ENCODE results near the gene PDE4D. TPM values are rescaled to one million over a fixed set of nuclear protein-coding genes. Genes with fewer than 3 reads are reported as not detected.
A peak's percentile ranks its signal among the peaks of the same experiment; 100 is the strongest.

Gene PDE4D
- total RNA-seq, 4 donors from 2014 or later, result 6.0 to 36.2 (median 10.0) TPM

DNA sequence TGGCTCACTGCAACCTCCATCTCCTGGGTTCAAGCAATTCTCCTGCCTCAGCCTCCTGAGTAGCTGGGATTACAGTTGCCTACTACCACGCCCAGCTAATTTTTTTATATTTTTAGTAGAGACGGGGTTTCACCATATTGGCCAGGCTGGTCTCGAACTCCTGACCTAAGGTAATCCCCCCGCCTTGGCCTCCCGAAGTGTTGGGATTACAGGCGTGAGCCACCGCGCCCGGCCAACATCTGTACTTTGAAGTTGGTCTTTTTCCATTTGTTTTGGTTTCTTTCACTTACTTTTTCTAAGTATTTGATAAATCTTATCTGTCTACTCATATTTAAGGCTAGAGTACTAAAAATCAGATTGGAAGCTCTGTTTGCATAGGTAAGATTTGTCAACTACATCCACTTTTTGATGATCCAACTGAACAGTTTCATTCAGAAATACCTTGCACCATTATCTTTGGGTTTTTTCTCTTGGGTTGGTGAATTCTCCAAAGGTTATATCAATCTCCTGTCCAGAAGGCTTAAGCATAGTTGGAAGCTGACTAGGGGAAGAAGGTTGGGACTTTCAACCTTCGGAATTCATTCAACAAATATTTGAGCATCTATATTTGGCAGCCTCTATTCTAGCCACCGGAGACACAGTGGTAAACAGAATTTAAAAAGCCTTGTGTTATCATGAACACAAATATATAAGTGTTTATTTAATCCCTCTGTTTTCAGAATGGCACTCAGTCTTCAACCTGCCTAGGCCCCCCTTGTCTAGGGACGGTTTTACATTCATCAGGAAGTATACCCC lies 821.6 kb downstream of the PDE4D start:
- no peak overlapping the region for H3K4me3 ChIP-seq
- intact Hi-C loops (cut with DNase I), result no loop called here
- 88 to 96% methylated on average over 12 of the region's 12 CpGs for WGBS, 2 donors
- no peak for DNase-seq
- peaks cover 0 to 11% (median 0%) of the 10 kb centered on the region in 3 donors for H3K4me1 ChIP-seq
- H3K9me3 ChIP-seq, result no peaks in the 10 kb centered on the region
- H3K27ac ChIP-seq, result no peak overlapping the region
- H3K27me3 ChIP-seq, result no peaks in the 10 kb centered on the region
- TF ChIP-seq POLR2A (IDR thresholded peaks at IDR 0.05) (no peak), CTCF (IDR thresholded peaks at IDR 0.05) (no peak)
- H3K36me3 ChIP-seq, result no peaks in the 10 kb centered on the region

GRCh38 chr5:59069438-59070079 lies 824.0 kb downstream of the PDE4D start:
- no peaks in the 10 kb centered on the region for H3K36me3 ChIP-seq
- no peaks in the 10 kb centered on the region for H3K27me3 ChIP-seq
- DNase-seq, result no peak
- TF ChIP-seq CTCF (IDR thresholded peaks at IDR 0.05), result no peak
- no peak for TF ChIP-seq POLR2A (IDR thresholded peaks at IDR 0.05)
- peak overlapping the region in 1 of 4 donors; percentile 29 for H3K27ac ChIP-seq
- no peak overlapping the region for H3K4me3 ChIP-seq
- 24 to 48% methylated on average over 2 of the region's 2 CpGs for WGBS, 2 donors
- H3K9me3 ChIP-seq, result no peaks in the 10 kb centered on the region
- intact Hi-C loops (cut with DNase I), result no loop called here
- H3K4me1 ChIP-seq, result peaks cover 0 to 14% (median 0%) of the 10 kb centered on the region in 3 donors

DNA sequence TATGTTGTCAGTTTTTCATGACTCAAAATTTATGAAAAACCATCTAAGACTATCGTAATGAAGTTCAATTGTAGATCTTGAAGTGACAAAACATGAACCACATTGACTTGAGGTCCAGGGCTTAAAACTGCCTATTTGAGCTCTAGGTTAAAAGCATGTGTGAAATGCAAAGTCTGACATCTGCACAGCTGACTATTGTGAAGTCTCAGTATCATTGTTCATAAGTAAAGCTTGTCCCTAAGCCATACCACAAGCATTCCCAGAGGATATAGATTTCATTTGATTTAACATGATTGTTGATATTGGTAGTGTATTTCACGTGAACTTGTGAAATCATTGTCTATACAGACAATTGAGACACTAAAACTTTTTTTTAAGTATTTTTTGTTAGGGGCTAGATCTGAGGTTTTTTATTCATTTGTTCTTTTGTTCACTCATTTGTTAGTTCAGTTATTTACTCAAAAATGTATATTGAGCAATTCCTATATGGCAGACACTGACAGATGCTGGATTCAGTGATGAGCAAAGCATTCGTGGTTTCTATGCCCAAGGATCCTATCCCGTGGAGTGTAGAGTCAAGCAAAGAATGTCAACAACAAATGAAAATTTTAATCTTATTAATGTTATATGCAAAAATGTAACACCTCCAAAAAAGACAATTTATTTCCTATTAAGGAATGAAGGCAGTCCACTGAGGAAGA lies 825.4 kb downstream of the PDE4D start:
- DNase-seq, result no peak
- TF ChIP-seq CTCF (IDR thresholded peaks at IDR 0.05), result no peak
- no peak for TF ChIP-seq POLR2A (IDR thresholded peaks at IDR 0.05)
- Histone ChIP-seq H3K4me1 (peaks cover 0 to 28% (median 0%) of the 10 kb centered on the region in 3 donors), H3K4me3 (no peak overlapping the region), H3K27ac (no peak overlapping the region), H3K36me3 (no peaks in the 10 kb centered on the region), H3K27me3 (no peaks in the 10 kb centered on the region), H3K9me3 (no peaks in the 10 kb centered on the region)
- 87% methylated on average over 4 of the region's 4 CpGs for WGBS, 2 donors
- intact Hi-C loops (cut with DNase I), result no loop called here

GRCh38 chr5:59066367-59067163 lies 827.0 kb downstream of the PDE4D start:
- H3K27ac ChIP-seq, result no peak overlapping the region
- no peak overlapping the region for H3K4me3 ChIP-seq
- H3K27me3 ChIP-seq, result no peaks in the 10 kb centered on the region
- TF ChIP-seq POLR2A (IDR thresholded peaks at IDR 0.05) (no peak), CTCF (IDR thresholded peaks at IDR 0.05) (no peak)
- DNase-seq, result no peak
- 80 to 90% methylated on average over 5 of the region's 5 CpGs for WGBS, 2 donors
- no peaks in the 10 kb centered on the region for H3K9me3 ChIP-seq
- no peaks in the 10 kb centered on the region for H3K36me3 ChIP-seq
- H3K4me1 ChIP-seq, result peaks cover 0 to 39% (median 0%) of the 10 kb centered on the region in 3 donors
- intact Hi-C loops (cut with DNase I), result no loop called here

Data from esophagus squamous epithelium (tissue), 5 donors.